GM19025 (cell line): ENCODE measurements around the gene CCDC124.

Experiments used
- ATAC-seq: cut with Tn5 transposase; IDR thresholded peaks from one replicate; pipeline ENCODE4 v1.9.1; 2021; ENCODE audit warnings: mild to moderate bottlenecking, low read depth, moderate library complexity; ENCODE audit not compliant: unreplicated experiment

The CCDC124 gene

DNA sequence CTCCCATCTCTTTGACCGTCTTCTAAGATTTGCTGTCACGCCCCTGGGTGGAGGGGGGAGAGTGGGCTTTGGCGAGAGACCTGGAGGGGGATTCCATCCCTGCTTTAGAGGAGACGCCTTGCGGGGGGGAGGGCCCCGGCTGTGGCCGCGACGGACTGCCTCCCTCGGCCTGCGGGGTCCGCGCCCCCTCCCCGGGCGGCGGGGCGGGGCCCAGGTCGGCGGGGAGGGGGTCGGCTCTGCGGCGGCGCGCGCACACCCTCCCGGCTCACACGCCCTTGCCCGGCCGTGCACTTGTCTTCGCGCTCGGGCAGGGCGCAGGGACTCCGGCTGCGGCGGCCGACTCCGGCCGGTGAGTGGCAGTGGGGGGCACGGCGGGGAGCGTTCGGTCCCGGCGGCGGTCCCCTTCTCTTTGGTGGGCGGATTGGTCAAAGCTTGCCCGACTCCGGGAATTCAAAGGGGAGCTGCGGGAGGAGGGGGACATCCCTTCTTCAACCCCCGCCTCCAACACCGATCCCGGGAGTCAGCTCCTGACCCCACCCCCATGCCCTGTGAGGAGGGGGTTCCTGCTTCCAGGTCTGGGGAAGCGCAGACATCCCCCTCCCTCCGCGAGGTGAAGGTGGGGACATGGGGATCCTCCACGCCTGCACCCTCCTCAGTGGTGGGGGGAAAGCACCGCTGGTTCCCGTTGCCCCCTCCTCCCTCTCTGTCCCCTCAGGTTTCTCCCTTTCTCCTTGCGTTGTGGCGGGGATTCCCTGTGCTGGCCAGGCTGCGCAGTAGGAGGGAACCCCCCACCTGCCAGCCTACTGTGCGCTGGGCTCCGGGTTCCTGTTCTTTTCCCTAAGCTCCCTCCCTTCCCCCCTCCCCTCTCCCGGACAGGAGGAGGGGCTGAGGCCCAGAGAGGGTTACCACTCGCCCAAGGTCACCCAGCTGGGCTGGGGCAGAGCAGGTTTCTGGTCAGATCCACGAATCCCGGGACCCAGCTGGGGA lies 19.5 kb downstream of the CCDC124 start:
- ATAC-seq = no peak

GRCh38 chr19:17953316-17953801 lies 20.5 kb downstream of the CCDC124 start:
- ATAC-seq = no peak

- no peak for ATAC-seq
These were observed 21.1 kb downstream of the CCDC124 start for GRCh38 chr19:17953869-17954268.

- ATAC-seq = no peak
These were observed 21.6 kb downstream of the CCDC124 start for GRCh38 chr19:17954401-17954800.

DNA sequence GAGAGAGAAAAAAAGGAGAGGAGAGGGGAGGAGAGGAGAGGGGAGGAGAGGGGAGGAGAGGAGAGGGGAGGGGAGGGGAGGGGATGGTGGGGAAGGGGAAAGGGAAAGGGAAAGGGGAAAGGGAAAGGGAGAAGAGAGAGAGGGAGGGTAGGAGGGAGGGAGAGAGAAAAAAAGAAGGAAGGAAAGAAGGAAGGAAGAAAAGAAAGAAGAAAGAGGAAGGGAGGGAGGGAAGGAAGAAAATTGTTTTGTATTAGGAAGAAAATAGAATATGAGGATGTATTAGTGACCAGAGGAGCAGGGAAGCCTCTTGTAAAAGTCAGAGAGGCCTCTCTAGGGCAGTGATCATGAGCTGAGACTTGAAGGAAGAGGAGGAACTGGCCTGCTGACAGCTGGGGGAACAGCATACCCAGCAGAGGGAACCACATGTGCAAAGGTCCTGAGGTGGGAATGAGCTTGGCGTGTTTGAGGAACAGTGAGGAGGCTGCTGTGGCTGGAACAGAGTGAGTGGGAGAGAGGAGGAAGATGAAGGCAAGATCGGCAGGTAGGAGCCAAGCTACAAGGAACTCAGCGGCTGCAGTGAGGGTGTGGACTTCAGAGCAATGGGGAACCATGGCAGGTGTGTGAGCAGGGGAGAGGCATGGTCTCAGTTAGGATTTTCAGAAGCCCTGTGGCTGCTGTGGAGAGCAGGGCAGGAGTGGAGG lies 24.5 kb downstream of the CCDC124 start:
- ATAC-seq = no peak

- ATAC-seq = no peak
These were observed 25.1 kb downstream of the CCDC124 start for GRCh38 chr19:17957885-17958284.

DNA sequence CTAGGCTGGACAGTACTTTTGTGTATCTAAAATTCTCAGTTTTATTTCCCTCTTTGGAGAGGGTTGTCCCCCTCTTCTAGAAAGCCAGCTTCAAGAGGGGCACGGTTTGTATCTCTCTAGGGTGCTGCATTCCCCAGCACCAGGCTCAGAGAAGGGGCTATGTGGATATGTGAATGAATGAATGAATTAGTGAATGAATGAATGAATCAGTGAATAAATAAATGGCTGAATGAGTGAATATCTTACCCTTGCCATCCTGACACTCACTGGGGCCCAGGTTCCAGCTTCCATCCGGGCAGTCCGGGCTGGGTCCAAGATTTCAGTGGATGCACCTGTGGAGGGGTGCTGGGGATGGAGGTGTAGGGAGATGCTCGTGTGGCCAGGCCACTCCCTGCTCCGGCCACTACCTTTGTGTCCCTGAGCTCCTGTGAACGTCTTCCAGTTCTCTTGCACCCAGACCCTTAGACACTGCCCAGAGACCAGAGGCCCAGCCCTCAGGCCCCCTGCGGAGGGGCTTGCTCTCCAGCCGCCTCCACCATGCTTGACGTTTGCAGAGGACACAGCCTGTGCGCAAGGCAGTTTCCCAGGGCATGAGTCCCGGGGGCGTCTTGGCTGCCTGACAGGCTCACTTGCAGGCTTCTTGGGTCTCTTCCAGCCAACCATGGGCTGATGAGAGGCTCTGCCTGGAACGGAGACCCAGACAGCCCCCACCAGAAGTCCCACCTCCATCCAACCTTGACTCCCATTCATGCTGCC lies 31.3 kb downstream of the CCDC124 start:
- no peak for ATAC-seq

GRCh38 chr19:17965370-17966128 lies 32.7 kb downstream of the CCDC124 start:
- ATAC-seq = no peak

DNA sequence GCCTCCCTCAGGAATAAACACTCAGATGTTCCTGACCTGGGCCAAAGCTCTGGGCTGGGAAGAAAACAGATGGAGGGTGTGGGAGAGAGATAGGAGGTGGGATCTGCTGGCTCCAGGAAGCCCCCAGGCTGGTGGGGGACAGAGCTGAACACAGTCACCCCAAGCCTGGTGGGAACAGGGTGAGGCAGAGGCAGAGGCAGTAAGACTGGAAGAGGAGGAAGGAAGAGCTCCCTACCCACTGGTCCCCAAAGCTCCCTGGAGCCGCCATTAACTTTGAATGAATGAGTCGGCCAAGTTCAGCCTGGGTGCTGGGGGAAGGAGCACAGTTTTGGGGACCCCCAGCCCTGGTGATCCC lies 33.3 kb downstream of the CCDC124 start:
- no peak for ATAC-seq

- no peak for ATAC-seq
These were observed 33.9 kb downstream of the CCDC124 start, which contains the start of gene KCNN1 for GRCh38 chr19:17966550-17967256. Gene KCNN1, plus strand, starts transcription at chr19:17967107. Its CDS starts 6,782 bp downstream, at chr19:17973889.

GRCh38 chr19:17967257-17968051 lies 34.6 kb downstream of the CCDC124 start:
- no peak for ATAC-seq

DNA sequence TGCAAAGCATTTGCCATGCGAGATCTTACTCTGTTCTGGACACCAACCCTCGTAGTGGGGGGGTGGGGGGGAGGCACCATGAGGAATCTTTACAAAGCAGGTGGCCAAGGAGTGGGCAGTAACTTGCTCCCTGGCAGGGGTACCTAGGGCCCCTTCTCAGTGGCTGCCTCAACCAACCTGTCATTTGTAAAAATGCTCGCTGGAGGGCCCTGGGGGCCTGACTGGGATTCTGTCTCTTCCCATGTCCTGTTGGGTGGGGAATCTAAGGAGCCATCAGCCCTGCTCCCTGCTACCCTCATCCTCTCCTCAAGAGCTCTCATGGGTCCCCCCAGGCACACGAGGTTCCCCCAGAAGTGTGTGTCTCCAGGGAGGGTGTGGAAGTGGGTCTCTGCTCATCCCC lies 35.5 kb downstream of the CCDC124 start:
- ATAC-seq = no peak

DNA sequence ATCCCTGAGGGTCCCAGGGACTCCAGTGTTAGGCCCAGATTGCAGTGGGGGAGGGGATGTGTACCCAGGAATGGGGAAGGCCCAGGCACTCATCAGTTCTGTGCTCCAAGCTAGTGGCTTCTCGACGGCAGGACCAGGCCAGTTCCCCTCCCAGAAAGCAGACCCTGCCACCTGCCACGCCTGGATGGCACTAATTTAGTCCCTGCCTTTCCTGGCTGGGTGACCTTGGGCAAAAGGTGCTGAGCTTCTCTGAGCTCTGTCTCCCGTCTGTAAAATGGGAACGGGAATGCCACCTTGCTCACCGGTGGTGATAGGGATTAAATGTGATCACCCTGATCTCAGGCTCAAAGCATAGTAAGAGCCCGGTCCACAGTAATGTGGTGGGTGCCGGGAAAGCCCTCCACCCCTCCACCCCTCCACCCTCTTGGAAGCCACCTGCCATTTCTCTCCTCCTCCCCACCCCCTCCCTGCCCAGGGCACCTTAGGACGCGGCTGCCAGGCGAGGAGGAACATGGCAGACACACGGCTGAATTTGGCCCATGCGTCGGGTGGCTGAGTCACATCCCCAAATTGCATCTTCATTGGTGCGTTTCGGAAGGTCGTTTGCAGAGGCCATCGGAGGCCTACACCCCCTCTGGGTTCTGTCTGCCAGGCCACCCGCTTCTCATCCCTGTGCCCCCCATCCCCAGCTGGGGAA lies 36.4 kb downstream of the CCDC124 start:
- no peak for ATAC-seq

DNA sequence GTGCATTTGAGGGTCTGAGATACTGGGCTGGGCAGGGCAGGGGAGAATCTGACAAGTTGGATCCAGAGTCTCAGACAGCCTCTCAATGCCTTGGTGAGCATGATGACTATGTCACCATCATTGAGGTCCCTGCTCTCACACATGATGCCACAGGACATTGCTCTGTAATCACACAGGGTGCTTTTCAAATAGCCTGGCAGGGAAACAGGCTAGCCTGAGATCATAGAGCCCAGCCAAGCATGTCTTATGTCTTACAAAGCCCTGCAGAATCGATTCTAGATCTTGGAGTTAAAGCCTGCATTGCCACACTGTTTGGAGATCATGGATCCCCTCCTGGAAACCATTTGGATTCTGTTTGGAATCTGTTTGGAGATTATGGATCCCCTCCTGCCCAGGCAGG lies 39.4 kb downstream of the CCDC124 start:
- ATAC-seq = no peak

DNA sequence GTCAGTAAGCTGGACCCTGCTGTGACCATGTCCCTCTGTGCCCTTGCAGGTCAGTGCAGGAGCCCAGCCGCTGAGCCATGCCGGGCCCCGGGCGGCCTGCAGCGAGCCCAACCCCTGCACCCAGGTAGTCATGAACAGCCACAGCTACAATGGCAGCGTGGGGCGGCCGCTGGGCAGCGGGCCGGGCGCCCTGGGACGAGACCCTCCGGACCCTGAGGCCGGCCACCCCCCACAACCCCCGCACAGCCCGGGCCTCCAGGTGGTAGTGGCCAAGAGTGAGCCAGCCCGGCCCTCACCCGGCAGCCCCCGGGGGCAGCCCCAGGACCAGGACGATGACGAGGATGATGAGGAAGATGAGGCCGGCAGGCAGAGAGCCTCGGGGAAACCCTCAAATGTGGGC lies 40.9 kb downstream of the CCDC124 start:
- ATAC-seq = no peak

GRCh38 chr19:17974551-17974950 lies 41.7 kb downstream of the CCDC124 start:
- no peak for ATAC-seq

GRCh38 chr19:17975032-17975431 lies 42.2 kb downstream of the CCDC124 start:
- ATAC-seq = no peak

DNA sequence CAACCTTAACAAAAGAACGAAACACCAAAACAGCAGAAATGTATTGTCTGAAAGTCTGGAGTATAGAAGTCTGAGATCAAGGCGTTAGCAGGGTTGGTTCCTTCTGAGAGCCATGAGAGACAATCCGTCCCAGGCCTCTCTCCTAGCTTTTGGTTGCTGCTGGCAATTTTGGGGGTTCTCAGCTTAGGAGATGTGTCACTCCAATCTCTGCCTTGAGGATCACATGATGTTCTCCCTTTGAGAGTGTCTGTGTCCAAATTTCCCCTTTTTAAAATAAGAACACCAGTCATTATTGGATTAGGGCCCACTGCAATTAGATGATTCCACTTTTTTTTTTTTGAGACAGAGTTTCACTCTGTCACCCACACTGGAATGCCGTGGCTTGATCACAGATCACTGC lies 44.2 kb downstream of the CCDC124 start:
- ATAC-seq = no peak
